ENCODE data around the gene FRMD8.

DNA sequence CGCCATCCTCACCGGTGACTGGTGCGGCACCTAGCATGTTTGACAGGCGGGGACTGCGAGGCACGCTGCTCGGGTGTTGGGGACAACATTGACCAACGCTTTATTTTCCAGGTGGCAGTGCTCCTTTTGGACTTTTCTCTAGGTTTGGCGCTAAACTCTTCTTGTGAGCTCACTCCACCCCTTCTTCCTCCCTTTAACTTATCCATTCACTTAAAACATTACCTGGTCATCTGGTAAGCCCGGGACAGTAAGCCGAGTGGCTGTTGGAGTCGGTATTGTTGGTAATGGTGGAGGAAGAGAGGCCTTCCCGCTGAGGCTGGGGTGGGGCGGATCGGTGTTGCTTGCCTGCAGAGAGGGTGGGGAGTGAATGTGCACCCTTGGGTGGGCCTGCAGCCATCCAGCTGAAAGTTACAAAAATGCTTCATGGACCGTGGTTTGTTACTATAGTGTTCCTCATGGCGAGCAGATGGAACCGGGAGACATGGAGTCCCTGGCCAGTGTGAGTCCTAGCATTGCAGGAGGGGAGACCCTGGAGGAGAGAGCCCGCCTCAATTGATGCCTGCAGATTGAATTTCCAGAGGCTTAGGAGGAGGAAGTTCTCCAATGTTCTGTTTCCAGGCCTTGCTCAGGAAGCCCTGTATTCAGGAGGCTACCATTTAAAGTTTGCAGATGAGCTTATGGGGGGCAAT, 37.2 kb downstream of the FRMD8 start:
- TF ChIP-seq NFXL1 (CRISPR knock-in tag; IDR thresholded peaks at IDR 0.05), result no peak
- no peak for TF ChIP-seq SAFB2 (IDR thresholded peaks at IDR 0.05; ENCODE audit: borderline replicate concordance, low read depth, low read length, severe bottlenecking)
- TF ChIP-seq CEBPB (tag; IDR thresholded peaks at IDR 0.05), result no peak
- TF ChIP-seq U2AF2 (optimal IDR thresholded peaks at IDR 0.05; ENCODE audit: low read depth, low read length), result no peak
- no peak for TF ChIP-seq ZNF263 (CRISPR knock-in tag; IDR thresholded peaks at IDR 0.05; ENCODE audit: borderline replicate concordance)
- TF ChIP-seq EGR1 (conservative IDR thresholded peaks at IDR 0.05), result no peak
- peak in 1 of 2 experiments; percentile 19; a peak in 1 of 4 replicates for TF ChIP-seq SIN3A (IDR thresholded peaks at IDR 0.05; ENCODE audit: borderline replicate concordance in 2 of 2, control insufficient read depth in 1 of 2, low read depth in 2 of 2, low read length in 2 of 2)
- no peak for TF ChIP-seq RNF2 (IDR thresholded peaks at IDR 0.05)
- TF ChIP-seq RBBP5 (IDR thresholded peaks at IDR 0.05; ENCODE audit: borderline replicate concordance, insufficient read depth, low read length, poor library complexity, severe bottlenecking), result no peak

Measured in K562 (cell line).